NCI-H2081 treated with DMSO at 0.1 percent for 48 hours (cell line): Measurements from ENCODE around the gene SPATA31C2.
"Not testable (repeated sequence)": the region's sequence is repeated elsewhere in the genome, so short reads cannot be mapped to it uniquely, and the experiment has no call there.

Experiments used
- DNase-seq: peaks from one replicate; lab custom pipeline; 2025; lab: John Stamatoyannopoulos, UW

The SPATA31C2 gene

GRCh38 chr9:88138375-88138774, at the start of gene SPATA31C2:
Gene SPATA31C2, minus strand, starts transcription at chr9:88138475. Its CDS starts 29 bp downstream, at chr9:88138446.
- not testable (repeated sequence) for DNase-seq

DNA sequence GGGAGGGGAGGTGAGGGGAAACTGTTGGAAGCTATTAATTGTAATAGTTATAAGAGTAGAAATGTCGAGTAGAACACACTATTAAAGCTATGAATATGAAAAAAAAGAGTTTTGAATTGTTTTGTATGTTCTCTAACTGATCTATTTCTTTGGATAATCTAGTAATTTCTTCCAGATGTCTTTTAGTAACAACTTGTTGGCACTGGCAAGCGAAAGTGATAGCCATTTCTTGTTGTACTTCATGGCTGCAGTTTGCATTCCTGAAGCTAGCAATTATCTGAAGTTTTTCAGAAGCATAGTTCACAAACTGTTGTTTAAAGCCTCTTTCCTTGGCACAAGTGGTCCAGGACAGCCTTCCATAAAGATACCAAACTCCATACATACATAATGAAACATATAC, 49.4 kb upstream of the SPATA31C2 start:
- DNase-seq, result no peak

- no peak for DNase-seq
These were observed 48.3 kb upstream of the SPATA31C2 start for GRCh38 chr9:88186495-88187110.

DNA sequence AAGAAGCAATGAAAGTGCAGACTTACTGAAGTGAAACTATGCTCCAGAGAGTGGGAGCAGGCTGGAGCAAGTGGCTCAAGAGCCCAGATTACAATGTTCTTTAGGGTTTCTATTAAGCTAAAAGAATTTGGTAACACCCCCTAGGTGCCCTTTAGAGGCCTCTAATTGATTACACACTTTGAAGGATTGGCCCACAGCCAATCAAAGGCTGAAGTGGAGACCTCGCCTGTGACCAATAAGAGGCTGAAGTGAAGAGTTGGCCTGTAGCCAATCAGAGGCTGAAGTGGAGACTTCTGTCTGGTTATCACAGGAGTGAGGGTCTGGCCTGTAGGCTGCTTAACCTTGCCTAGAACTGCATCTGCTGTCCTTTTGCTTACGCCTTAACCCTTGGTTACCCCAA, 46.7 kb upstream of the SPATA31C2 start:
- DNase-seq, result no peak

DNA sequence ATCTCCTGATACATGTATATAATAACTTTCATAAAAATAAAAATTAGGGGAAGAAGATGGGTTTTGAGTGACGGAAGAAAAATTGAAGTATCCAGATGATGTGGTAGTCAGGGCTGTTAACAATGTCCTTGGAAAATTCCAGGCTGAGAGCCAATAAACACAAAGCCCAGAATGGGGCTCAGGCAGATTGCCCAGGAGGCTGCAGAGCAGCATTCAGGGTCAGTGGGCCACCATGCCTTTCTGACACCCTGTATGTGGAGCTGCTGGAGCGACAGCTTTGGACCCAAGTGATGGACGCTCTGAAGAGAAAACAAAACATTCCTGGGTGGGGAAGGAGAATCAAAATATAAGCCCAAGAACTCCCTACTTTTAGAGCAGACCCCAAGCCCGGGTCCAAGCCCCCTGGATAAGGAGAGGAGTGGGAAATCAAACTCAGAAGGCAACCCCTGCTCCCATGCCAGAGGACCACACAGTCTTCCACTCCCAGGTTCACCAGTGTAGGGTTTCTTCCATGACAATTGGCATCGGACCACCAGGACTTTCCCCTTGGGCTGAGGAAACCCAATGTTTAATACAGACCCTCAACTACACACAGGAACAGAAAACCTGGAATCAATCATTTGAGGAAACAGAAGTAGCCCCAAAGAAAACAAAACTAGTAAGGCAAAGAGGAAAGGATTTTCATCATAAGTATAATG, 45.7 kb upstream of the SPATA31C2 start:
- no peak for DNase-seq

GRCh38 chr9:88182501-88182900, 44.2 kb upstream of the SPATA31C2 start:
- DNase-seq, result no peak

- no peak for DNase-seq
These were observed 41.9 kb upstream of the SPATA31C2 start for GRCh38 chr9:88180081-88180765.

- DNase-seq, result no peak
These were observed 40.8 kb upstream of the SPATA31C2 start for GRCh38 chr9:88179062-88179521.

DNA sequence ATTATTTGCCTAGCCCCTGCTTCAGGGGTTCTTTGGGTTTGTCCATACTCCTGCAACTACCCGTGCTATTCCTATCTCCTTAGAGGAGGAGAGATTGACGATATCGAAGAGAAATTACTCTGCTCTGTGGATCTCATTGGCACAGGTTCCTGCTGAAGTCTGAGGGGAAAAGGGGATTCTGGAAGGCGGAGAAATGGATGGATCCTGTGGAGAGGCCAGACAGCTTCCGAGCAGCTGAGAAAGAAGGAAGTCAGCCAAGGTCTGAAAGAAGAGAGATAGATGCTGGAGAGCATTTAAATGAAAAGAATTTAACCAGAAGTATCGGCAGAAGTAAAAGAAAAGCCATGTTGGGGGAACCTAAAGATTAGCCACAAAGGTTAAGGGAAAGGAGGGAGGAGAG, 40.4 kb upstream of the SPATA31C2 start:
- DNase-seq, result no peak

GRCh38 chr9:88177371-88177770, 39.1 kb upstream of the SPATA31C2 start:
- DNase-seq, result no peak

GRCh38 chr9:88174324-88174723, 36.0 kb upstream of the SPATA31C2 start:
- no peak for DNase-seq

GRCh38 chr9:88173378-88173999, 35.2 kb upstream of the SPATA31C2 start:
- DNase-seq, result no peak

- no peak for DNase-seq
These were observed 31.4 kb upstream of the SPATA31C2 start for GRCh38 chr9:88169700-88170099.

DNA sequence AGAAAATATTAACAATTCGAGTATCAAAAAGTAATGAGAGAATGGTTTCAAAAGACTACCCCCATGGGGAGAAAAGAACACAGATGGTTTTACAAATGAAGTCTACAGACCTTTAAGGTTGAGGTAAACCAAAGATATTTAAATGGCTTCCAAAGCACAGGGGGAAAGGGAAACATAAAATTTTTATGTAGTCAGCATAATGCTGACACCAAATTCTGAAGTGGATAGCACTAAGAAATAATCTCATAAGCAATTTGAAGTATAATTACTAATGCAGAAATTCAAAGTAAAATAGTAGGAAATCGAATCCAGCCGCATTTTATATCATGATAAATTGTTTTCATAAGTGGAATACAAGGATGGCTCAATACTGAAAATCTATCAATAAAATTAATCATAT, 30.3 kb upstream of the SPATA31C2 start:
- DNase-seq, result no peak

DNA sequence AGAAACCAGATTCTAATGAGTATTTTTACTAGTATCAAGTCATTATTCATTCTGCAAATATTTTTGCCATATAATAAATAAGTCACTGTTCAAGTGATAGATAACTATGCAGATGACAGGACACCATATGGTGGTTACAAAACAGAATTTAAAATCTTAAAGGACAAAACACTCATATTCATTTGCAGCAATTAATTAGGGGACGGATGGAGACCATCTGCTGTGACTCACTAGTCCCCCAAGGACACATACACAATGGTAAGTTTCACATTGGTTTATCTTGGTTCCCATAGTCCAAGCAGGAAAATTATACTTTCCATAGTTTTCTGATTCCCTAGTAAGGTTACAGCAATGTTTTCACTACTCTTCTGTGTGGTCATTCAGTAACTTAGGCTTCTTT, 28.4 kb upstream of the SPATA31C2 start:
- DNase-seq, result no peak

DNA sequence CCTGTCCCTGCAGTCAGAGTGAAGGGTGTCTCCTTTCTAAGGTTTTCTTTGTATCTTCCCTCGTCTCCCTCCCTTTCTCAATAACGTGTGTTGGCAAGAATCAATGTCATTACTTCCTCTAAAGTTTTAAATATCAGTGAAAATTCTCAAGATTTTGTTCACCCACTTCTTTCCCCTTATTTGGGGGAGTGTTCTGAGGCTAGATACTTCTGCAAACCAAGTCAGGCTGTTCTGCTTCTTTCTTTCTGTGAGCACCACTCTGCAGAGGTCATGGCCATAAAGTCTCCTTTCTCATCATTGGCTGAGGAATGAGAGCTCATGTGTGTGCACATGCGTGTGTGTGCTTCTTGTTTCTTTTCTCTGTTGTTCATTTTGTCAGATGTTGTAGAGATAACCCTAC, 26.6 kb upstream of the SPATA31C2 start:
- no peak for DNase-seq

DNA sequence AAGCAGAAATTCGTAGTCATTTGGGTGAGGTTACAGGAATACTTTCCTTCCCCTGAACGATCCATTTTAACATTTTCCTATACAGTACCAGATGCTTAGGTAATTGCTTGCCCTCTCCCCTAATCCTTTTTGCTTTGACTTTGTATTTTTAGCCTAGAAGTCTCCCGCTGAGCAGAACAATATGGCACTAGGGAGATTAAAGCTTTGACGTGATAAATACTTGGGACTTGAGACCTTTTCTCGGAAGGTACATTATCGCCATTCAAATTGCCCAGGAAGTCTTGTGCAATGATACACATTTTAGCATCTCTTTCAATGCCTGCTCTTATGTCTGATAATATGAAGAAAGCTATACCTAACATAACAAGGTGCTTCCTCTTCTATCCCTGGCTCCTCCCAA, 22.9 kb upstream of the SPATA31C2 start:
- DNase-seq, result no peak

DNA sequence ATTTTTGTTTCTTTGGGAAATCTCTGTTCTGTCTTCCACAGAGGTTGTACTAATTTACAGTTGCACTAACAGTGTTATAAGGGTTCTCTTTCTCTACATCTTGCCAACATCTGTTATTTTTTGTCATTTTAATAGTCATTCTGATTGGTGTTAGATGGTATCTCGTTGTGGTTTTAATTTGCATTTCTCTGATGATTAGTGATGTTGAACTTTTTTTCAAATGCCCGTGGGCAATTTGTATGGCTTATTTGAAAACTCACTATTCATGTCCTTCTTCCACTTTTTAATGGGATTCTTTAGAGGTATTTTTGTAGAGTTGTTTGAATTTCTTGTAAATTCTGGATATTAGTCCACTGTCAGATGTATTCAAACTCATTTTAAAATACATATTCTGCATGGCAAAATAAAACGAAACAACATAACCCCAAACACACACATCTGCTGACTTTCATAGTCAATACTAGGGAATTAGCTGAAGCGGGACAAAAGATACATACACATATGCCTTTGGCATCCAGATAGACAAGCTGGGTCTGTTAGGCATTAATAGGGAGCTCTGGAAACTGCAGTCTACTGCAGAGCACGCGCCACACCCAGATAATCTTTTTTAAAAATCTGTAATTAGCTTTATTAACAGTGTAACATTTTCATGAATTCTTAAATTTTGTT, 5.8 kb upstream of the SPATA31C2 start:
- DNase-seq, result no peak

- DNase-seq, result no peak
These were observed 4.9 kb upstream of the SPATA31C2 start for GRCh38 chr9:88143179-88143578.

- DNase-seq, result not testable (repeated sequence)
These were observed 4.7 kb downstream of the SPATA31C2 start for GRCh38 chr9:88133552-88133951.

- DNase-seq, result not testable (repeated sequence)
These were observed 8.7 kb downstream of the SPATA31C2 start for GRCh38 chr9:88129556-88129955.

- not testable (repeated sequence) for DNase-seq
These were observed 10.5 kb downstream of the SPATA31C2 start for GRCh38 chr9:88127700-88128300.
